HG02973 (cell line): Measurements from ENCODE around the gene MPZL3.
"Not testable (repeated sequence)": the region's sequence is repeated elsewhere in the genome, so short reads cannot be mapped to it uniquely, and the experiment has no call there.

ENCODE experiments used
- ATAC-seq: cut with Tn5 transposase; IDR thresholded peaks from one replicate; pipeline ENCODE4 v1.9.1; 2021; ENCODE audit warnings: moderate library complexity; ENCODE audit not compliant: unreplicated experiment

Gene MPZL3

DNA sequence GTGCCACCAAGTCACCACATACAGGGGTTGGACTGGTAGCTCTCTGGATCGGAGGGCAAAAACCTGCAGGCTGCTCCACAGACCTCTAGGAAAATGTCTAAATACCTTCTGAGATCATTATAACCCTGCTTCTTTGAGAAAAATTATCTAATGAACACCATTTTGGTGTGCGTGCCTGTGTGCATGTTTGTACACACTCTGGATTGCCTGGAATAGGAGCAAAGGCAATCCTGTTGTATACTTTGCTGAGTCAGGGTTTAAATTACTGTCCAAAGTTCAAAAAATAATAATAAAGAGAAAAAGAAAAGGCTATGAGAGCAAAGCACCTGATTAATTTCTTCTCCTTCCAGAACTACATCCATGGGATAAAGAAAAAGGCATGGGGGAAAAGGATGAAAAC is 38.4 kb downstream of the MPZL3 start:
- no peak for ATAC-seq

DNA sequence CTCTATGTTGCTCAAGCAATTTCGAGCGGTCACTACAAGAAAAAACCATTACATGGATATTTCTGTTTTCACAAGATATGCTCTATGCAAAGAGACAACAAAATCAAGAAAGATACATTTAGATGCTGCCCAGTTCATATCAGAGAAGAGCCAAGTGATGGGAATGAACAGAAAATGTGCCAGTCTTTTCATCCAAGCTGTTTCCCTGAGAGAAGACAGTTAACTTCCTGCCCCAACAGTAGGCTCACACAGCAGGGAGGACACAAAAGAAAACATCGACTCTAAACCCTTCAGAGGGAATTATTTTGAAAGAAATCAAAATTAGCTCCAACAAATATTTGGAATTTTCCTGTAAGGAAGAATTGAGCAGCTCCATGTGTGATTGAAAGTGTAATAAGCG is 39.0 kb downstream of the MPZL3 start:
- ATAC-seq, result no peak

DNA sequence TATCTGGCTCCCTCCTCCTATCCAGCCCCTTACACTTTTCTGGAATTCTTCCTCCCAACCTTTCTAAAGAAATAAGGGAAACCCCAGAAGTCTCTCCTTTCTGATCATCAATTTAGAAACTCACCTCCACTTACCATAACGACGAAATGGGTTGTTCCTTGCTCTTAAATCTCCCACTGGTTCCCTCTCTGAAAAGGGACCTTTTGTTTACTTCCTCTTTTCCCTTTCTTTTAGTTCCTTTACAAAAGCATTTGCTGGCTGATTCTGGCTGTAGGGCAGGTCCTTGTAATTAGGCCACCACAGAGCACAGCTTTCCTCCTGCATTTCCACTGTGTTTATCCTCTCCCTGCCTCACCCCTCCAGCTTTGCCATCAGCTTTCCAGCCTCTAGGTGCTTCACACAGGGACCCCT is 39.4 kb downstream of the MPZL3 start:
- no peak for ATAC-seq

DNA sequence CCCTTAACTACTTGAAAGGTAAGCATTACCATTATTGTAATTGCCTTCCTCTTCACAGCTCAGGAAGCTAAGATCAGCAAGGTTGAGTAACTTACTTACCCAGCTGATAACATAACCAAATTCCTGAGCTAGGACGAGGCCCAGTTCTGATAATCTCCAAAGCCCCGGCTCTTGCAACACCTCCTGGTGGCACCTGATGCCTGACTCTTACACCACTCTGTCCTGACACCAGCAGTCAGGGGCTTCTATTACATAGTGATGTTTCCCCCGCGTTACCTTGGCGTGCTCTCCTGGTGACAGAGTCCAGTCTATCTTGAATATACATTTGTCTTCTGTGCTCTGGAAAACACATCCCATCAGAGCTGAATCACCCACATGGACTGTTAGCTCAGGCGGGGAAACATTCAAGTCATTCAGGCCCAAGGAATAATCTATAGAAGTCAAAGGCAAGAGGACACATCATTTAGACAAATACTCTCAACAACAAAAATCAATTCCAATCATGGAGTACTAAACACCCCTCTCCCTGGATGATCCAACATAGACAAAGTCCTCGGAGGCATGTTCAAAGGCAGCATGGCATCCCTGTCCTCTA is 39.9 kb downstream of the MPZL3 start:
- no peak for ATAC-seq

DNA sequence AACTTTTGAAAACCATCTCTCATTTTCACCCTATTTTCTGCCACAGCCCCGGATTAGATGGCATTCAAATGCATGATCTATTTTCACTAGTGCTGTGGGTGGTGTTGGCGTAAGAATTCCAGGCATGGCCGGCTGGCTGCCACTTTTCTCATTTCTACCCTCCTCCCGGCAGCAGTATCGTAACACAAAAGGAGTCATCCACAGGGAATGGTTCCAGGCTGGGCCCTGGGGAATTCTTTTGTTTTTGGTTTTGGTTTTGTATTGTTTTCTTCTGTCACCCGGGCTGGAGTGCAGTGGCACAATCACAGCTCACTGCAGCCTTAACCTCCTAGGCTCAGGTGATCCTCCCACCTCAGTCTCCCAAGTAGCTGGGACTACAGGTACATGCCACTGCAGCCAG is 41.2 kb downstream of the MPZL3 start:
- no peak for ATAC-seq

DNA sequence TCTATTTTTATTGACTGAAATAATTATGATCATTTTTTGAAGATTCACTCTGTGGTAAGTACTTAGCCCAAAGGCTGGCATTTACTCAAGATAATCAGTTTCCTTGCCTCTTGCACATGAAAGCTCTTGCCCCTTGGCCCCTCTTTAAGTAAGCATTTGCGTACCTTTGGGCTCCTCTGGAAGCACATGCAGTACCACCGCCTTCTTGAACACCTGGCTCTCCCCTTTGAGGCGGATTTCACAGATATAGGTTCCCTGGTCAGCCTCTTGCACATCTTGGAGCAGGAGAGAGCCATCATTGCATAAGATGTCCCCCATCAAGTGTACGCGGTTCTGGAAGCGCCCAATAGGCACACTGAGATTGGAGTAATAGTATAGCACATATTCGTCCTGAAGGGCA is 41.8 kb downstream of the MPZL3 start:
- no peak for ATAC-seq

DNA sequence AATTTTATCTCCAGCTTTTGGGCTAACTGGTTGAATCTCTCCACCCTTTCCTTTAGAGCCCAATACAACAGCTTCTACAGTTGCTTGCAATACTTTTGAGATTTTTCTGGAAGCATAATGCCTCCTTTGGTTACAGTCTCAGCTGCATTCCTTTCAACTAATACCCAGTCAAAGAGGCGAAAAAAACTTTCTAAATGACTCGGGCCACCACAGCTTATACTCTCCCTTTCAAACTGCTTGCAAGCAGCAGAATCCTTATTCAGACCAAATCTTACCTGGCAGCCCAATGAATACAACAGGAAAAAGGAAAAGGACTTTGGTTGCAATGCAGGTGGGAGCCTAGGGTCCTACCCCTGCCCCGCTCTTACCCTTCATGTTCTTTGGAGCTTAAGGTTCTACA is 43.1 kb downstream of the MPZL3 start:
- no peak for ATAC-seq

DNA sequence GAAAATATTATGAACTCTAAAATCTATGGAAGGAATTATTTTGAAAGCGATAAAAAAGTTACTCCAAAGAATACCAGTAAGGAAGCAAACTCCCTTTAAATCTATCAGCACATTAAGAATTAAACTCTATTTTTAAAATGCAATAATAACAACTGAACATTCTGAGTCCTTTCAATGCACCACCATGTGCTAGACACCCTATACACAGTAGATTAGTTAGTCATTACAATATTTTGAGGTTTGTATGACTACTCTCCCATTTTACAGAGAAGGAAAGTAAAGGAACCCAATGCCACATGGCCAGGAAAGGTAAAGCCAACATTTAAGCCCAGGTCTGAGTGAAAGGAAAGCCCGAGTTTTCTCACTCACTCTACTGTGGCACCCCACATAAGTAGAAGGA is 45.1 kb downstream of the MPZL3 start:
- ATAC-seq, result no peak

DNA sequence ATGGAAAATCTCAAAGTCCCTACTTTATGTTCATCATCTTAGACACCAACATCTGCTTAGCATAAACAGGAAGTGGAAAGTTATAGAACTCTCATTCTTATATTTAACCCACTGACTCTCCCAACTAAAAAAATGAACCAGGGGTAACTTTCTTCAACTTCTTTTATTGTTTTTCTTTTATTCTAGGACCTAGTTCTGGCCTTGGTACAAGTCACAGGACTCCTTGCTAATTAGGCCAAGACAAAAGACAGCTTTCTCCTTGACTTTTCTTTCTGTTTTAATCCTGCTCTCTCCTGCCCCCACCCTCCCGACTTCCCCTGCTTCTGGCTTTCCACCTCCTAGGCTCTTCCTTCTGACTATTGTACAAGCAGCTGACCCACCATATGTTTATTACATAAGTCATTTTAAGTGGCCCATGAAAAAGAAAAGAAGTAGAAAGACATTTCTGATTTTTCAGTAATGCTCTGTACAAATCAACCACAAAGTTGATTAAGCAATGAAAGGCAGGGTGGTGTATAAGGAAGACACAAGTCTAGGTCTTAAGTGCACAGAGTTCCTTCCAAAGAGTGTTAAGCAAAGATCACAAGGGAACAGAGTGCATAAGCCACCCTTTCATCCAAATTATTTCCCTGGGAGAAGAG is 45.7 kb downstream of the MPZL3 start:
- ATAC-seq, result no peak

DNA sequence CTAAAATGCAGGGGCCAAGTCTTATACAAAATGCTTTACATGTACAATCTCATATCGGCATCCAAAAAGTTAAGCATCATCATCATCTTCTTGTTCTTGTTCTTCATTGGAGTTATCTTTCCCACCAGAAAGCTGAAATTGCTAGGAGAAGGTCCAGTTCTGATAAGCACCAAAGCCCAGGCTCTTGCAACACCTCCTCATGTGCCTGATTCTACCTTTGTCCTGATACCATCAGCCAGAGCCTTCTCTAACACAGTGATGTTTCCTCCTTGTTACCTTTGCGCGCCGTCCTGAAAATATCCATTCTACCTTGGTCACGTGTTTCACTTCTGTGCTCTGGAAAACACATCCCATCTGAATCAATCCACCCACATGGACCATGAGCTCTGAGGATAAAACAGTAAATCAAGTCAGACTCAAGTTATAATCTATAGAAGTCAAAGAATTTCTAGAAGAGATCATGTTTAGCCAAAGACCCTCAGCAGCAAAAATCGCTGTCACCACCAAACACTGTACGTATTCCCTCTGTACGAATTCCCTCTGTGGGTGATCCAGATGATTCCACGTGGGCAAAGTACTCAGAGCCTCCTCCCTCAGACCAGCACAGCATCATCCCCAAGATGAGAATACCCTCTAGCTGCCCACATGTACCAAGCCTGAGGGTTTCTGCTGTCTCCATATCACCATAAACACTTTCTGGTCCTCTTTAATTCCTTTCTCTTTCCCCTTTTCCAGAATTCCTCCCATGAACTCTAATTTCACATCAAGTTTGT is 46.4 kb downstream of the MPZL3 start:
- ATAC-seq, result no peak

DNA sequence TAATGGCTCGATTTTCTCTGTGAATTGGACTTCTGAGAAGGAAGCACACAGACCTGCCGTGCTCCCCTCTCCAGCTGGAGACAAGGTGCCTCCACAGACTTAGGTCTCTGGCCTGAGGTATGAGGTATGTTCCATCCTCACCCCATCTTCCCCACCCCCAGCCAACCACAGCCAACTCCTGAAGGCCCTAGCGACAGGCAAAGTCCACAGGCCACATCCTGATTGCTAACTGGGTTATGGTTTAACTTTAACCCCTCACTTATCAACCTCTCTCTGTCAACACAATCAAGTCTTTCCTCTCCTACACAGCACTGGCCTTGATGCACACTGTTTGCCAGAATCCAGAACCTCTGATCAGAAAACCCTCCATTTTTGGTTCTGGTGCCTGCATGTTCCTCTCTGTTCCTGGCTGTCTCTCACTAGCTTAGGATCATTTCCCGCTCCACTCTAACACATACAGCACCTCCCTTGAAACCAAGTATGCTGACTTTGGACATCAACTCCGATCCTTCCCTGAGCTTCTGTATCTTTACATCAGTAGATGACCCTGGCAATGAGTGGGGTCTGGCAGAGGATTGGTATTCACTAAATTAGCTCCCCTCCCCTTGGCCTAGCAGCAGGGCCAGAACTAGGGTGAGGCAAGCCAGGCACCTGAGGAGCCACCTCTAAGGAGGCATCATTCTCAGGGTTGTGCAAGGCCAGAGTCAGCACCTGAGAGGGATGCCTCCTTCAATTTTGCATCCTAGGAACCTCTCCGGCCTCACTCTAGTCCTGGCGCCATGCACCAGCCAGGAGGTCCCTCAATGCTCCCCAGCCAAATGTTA is 49.4 kb downstream of the MPZL3 start:
- no peak for ATAC-seq

DNA sequence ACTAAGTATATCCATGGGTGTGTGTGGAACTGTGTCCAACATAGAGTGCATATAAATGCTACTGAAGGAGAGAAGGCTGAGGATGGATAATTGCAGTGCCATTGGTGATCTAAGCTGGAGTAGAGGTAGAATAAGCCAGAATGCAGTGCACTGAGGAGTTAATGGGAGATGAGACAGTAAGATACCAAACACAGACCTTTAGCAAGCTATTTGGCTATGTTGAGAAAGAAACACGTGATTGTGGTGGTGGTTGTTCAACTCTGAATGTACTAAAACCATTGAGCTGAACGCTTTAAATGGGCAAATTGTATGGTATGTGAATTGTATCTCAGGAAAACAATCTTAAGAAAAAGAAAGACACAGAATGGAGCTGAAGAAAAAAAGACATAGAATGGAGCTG is 50.2 kb downstream of the MPZL3 start:
- no peak for ATAC-seq

DNA sequence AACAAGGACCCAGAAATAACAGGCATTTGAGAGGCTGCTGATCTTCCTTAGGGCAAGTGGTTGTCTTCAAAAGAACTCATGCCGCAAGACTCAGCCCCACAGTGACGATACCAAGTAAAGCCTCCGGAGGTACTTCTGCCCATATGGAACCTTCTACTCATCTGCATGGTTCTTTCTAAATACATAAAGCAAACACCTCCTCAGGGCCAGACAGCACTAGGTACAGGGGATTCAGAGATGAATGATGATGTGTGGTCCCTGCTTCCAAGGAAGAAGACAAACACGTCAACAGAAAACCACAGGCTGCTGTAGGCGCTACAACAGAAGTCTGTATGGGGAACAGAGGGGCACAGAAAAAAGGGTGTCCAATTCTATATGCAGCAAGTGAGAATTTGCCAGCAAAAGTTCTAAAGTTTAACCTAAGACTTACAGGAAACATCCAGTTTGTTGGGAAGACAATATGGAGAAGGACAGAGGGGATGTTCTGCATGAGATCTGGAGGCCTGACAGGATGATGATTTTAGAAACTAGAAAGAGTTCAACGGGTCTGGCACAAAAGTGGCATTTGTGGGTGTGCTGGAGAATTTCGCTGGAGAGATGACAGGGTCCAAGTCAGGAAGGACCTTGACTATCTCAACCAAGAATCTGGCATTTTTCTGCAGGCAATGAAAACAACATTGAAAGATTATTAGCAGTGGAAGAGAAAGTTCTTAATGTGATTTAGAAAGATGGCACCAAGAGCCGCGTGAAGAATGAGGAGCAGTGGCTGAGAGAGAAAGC is 51.1 kb downstream of the MPZL3 start:
- no peak for ATAC-seq

DNA sequence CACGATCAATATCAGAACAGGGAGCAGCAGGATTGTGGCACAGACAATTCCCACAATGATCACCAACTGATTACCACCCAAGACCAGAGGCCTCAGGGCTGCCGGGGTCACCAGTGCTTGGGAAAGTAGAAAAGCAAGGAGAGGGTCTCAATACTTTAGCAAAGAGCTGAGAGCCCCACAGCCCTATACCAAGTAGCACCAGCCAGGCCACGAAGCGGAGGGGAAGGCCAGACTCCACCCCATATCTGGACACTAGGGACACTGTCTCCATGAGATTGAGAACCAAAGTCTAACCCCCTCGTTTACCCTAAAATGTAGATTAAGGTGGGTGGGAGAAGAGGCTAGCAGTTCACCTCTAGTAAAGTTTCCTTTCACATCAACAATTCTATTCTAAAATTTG is 51.7 kb downstream of the MPZL3 start:
- no peak for ATAC-seq

DNA sequence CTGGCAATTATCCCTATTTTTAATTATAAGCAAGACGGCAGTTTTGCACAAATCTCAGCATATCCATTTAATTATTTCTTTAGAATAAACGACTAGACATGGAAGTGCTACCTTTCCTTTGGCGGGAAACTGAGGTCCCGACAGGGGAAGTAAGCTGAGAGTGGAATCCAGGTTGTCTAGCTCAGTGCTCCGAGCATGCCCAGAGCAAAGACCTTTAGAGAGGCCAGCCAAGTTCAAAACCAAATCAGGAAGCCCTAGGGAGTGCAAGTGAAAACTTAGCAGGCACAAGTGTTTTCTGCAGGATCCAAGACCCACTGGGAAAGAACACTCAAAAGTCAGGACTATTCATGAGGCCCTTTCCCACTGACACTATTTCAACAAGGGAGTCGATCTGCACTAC is 53.0 kb downstream of the MPZL3 start:
- ATAC-seq, result no peak

DNA sequence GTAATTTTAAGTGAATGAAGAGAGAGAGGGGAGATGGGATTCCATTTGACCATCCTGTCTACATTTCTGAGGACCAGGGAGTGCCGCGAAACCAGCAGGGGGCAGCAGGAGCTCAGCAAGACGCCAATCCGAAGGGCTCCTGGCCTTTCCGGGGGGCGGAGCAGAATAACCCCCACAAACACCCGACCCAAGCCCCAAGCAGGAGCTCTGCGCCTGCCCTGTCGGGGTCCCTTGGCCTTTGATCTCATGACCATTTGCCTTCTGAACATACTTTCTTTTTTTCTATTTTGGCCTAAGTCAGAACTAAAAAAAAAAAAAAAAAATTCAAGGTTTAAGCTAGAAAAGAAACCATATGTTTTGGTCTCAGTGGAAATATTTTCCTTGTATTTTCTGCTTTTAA is 53.8 kb downstream of the MPZL3 start:
- no peak for ATAC-seq

DNA sequence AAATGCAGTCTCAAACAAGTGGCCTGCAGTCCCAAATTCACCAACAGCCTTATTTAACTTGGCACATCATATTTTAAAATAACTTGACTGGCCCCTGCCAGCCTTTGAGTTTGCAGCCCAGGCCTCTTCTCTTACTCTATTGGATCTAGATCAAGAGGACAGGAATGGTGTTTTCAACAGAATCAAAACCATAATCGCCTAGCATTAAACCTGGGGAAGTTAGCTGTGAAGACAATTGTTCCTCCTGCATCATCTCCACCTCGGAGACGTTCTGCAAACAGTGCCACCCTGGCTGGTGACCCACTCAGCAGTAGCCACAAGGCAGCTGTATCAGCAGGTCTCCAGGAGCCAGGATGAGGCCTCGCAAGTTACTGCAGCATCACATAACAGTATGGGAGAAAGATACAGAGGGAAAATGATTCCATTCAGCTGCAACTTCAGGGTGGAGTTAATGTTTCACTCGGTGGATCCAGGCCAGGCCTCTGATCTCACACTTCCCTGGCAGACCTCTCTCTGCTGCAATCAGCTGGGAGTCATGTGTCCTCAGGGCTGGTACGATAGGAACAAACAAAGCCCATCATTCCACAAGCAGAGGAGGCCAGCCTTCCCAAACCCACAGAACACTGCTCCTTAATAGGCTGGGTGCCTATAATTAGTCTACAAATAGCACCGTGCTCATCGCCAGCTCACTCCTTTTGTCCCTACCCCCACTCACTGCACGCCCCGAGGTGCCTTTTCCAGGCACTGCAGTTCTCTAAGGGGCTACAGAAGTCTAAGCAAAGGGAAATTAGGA is 57.1 kb downstream of the MPZL3 start:
- ATAC-seq, result no peak

DNA sequence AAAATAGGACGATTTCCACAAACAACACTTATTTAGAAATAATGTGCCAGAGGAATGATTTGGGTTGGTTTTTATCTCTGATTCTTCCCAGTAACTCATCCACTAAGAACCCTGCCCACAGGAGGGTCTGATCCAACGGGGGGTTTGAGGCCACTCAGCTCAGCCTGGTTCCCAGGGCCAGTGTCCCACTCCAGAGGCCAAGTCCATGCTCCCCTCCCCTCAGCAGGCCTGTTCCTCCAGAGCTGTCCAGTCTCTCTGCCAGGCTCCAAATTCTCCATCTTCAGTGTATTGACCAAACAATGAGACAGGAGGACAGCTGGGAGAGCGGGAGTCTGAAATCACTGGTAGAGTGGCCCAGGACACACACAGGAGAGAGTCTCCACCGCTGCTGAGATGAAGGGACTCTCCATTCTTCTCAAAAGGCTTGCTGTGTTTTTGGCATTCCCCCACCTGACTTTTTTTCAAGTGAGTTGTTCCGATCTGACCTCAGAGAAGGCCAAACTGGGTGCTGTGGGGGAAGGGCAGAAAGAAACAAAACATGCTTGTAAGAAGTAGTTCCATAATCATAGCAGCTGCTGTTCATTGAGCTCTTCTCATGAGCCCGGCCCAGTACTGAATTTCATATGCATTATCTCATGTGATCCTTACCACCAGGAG is 58.1 kb downstream of the MPZL3 start:
- no peak for ATAC-seq

DNA sequence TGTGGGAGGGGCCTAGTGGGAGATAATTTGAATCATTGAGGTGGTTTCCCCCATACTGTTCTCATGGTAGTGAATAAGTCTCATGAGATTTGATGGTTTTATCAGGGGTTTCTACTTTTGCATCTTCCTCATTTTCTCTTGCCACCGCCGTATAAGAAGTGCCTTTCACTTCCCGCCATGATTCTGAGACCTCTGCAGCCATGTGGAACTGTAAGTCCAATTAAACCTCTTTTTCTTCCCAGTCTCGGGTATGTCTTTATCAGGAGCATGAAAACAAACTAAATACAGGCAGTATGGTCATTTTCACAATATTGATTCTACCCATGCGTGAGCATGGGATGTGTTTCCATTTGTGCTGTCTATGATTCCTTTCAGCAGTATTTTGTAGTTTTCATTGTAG is 59.3 kb downstream of the MPZL3 start:
- not testable (repeated sequence) for ATAC-seq
